ENCODE results near the gene ZNF224. TPM values are rescaled to one million over a fixed set of nuclear protein-coding genes. Genes with fewer than 3 reads are reported as not detected.
A peak's percentile ranks its signal among the peaks of the same experiment; 100 is the strongest.
"Not testable (repeated sequence)": the region's sequence is repeated elsewhere in the genome, so short reads cannot be mapped to it uniquely, and the experiment has no call there.

Gene ZNF224
- 32.8 TPM for total RNA-seq

DNA sequence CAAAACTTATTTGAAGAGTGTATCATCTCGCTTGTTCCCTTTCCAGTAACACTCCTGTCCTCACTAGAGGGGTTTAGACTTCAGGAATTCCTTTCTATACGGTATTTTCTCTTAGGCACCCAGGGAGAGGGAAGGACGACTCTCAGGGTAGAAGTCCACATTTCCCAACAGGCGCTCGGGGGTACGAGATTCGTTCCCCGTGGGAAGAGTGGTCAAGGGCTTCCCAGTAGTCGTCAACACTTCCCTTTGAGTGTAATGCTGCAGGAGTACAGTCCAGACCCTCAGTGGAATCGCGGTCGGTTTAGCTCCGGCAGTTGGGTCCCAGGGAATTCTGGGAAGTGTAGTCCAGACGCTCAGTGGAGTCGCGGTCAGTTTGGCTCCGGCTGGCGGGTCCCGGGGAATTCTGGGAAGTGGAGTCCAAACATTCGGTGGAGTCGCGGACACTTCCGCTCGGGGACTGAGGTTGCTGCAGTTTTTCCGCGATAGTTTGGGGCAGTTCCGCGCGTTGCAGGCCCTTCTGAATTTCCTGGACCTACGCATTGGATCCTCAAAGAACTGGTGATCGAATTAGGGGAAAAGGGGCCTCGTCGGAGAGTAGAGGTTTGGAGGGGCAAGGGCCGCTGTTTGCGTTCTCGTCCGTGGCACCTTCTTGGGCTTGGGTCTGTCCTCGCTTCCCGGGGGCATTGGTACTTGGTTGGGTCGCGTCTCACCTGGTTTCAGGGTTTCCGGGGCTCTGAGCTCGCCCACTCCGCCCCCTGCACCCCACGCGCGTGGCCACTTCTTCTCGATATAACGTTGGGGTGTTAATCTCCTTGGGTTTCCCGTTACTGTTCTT is at the start of gene ZNF224:
ZNF224 (plus strand) TSS at position 431 of the 835 bp plus-strand sequence. CDS start 3,513 bp downstream, outside the sequence.
- peak; percentile 94 for DNase-seq (ENCODE audit: low spot score)

DNA sequence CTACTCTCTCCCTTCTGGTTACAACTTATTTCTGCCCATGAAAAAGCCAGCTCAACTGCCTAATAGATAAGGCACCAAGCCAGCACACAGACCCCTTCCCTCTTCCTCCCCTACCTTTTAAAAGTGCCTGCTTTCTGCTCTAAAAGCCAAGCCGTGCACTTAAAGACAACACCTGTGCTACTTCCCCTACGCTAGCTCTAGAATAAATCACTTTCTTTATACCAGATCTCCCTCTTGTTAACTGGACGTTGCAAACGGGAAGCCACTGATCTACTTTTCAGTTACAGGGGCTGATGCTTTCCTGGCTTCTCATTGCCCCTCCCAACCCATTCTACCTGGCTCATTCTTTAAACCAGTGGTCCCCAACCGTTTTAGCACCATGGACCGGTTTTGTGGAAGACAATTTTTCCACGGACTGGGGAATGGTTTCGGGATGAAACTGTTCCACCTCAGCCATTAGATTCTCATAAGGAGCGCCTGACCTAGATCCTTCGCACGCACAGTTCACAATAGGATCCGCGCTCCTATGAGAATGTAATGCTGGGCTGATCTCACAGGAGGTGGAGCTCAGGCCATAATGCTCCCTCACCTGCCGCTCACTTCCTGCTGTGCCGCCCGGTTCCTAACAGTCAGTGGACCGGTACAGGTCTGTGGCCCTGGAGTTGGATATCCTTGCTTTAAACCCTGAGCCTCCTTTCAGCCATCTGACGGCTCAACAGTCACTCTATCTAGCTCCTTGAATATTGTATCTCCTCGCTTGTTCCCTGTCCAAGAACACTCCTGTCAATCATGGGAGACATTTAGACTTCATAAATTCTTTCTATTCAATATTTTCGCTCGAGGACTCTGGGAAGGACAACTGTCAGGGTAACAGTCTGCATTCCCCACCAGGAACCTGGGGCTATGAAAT is 43.2 kb upstream of the ZNF224 start:
- peak; percentile 41 for DNase-seq (ENCODE audit: low spot score)

DNA sequence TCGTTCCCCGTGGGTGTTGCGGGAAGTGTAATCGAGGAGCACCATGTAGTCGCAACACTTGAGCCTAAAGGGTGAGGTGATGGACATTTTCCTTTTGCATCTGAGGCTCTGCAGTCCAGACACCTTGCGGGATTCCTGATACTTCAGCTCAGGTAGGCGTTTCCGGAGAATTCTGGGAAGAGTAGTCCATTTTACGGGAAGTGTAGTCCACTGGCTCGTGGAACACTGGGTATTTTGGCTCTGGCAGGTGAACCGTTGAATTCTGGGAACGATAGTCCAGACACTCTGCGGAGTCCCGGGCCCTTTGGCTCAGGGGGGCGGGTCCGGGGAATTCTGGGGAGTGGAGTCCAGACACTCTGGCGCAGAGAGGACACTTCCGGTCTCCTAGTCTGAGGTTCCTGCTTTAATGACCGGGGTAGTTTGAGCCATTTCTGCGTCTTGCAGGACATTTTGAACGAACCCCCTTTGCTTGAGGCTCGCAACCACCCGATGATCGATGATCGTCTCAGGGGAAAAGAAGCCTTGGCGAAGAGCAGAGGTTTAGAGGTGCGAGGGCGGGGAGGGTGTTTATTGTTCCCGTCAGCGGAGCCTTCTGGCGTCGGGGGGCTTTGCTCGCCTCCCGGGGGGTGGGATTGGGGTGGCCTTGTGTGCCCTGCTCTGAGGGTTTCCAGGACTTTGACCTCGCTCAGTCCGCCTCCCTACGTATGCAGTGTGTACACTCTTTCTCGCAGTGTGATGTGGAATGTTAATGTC is 42.3 kb upstream of the ZNF224 start, which contains the start of gene ZNF223:
ZNF223 (plus strand) TSS at position 387 of the 753 bp plus-strand sequence. CDS start 3,141 bp downstream, outside the sequence.
- peak; percentile 97 for DNase-seq (ENCODE audit: low spot score)

DNA sequence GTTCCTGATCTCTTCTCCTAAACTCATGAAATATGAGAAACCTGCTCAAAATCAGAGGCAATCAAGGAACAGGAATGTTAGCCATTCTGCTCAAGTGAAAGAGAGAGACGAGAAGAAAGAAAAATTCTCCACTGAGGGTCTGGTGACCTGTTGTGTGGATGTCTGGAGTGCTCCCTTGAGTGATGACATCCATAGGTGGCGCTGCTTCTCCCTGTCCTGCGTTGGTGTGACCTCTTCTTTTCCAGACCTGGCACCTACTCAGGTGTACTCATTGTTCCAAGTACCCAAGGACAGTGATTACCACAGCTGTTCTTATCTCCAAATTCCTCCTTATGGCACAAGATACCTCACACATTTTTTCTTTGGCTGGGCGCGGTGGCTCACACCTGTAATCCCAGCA is 38.3 kb upstream of the ZNF224 start:
- no peak for DNase-seq (ENCODE audit: low spot score)

DNA sequence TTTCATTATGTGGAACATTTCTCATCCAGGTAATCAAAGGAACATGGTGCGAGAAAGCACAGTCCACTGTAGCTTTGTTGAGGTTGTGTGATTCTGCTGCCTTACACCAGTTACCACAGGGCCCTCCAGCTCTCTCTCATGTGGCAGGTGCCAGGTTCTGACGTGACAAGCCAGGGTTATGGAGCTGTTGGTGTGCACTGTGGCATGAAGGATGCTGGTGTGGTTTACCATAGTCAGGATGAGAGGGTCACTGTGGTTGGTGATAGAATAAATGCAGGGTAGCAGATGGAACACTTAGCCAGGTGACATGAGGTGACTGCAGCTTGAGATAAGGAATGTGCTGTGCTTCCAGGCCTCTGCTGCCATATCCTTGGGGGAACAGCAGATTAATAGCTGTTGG is 34.9 kb upstream of the ZNF224 start:
- no peak for DNase-seq (ENCODE audit: low spot score)

DNA sequence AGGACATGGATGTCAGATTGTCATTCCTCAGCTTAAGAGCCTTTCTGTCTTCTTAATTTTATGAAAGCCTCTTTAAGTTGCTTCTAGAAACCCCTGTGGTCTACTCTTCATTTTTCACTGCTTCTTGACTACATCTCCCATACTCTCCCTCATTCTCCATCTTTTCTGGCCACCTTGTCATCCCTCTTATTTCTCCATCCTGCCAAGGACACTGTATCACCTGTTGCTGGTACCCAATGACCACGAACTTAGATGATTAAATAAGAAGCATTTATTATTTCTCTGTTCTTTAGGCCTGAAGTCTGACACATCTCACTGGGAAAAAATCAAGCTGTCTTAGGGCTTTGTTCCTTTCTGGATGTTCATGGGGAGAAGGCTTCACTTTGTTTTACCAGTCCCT is 33.1 kb upstream of the ZNF224 start:
- no peak for DNase-seq (ENCODE audit: low spot score)

DNA sequence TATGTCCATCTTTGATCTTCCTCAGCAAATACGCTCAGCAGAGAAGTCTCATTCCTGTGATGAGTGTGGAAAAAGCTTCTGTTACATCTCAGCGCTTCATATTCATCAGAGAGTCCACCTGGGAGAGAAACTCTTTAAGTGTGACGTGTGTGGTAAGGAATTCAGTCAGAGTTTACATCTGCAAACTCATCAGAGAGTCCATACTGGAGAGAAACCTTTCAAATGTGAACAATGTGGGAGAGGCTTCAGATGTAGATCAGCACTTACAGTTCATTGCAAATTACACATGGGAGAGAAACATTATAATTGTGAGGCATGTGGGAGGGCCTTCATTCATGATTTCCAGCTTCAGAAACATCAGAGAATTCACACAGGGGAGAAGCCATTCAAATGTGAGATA is 27.9 kb upstream of the ZNF224 start:
- DNase-seq (ENCODE audit: low spot score) = no peak

DNA sequence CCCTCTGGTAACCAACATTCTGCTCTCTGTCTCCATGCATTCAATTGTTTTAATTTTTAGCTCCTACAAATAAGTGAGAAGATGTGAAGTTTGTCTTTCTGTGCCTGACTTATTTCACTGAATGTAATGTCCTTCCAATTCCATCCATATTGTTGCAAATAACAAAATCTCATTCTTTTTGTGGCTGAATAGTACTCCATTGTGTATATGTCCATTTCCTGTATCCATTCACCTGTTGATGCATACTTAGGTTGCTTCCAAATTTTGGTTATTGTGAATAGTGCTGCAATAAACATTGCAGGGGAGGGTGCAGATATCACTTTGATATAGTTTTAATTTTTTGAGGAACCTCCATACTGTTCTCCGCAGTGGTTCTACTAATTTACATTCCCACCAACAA is 24.7 kb upstream of the ZNF224 start:
- no peak for DNase-seq (ENCODE audit: low spot score)

DNA sequence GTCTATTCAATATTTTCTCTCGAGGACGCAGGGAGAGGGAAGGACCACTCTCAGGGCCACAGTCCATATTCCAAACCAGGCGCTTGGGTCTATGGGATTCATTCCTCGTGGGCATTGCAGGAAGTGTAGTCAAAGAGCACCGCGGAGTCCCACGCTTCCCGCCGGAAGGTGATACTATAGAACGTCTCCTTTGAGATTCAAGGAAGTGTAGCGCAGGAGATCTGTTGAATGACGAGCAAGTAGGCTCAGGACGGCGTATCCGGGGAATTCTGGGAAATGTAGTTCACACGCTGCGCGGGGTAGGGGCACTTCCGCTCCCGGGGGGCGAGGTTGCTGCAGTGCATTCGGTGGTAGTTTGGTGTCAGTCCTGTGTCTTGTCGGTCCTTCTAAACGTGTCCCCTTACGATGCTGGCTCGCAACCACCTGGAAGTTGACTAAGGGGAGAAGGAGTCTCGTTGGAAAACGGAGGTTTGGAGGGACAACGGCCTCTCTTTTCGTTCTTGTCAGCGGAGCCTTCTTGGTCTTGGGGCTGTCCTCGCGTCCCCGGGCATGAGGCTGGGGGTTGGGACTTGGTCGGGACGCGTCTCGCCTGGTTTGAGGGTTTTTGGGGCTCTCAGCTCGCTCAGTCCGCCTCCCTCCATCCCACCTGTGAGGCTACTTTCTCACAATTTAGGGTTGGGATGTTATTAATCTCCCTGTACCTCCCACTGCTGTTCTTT is 22.2 kb upstream of the ZNF224 start, which contains the start of gene ZNF284:
ZNF284 (plus strand) TSS at position 336 of the 719 bp plus-strand sequence. CDS start 4,231 bp downstream, outside the sequence.
- peak; percentile 92 for DNase-seq (ENCODE audit: low spot score)

DNA sequence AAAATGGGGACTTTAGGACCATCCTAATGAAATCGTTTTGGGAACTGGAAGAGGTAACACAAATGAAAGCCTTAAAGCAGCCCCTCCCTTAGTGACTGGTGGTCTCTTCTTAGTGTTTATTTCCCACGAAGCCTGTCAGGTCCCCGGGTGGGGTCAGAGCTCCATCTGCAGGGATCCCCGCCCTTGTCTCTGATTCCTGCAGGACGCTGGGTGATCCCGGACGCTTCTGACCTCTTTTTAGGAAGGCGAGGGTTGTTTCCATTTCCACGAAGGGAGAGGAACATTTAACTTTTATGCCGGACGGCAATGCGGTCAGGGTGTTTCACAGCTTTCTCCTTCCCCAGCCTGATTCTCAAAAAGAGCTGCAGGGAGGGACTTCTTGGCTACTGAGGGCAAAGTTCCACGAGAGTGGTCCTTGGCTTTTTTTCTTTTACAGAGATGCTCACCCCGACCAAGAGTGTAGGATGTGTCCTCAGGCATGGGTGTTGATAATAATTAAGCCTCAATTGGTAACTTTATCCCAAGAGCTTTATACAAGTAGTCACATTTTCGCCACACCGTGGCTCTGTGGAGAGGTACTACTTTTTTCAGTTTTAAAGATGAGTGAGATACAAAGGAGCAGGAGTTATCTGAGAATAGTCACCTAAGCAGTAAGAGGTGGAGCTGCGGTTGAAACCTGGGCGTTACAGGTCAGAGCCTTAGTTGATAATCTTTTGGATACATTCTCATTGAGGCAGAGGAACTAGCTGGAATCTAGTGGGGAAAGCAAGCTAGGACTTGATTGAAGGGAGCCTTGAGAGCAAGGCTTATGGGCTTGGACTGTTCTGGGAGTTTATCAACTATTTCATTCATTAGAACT is 21.4 kb upstream of the ZNF224 start:
- no peak for DNase-seq (ENCODE audit: low spot score)

DNA sequence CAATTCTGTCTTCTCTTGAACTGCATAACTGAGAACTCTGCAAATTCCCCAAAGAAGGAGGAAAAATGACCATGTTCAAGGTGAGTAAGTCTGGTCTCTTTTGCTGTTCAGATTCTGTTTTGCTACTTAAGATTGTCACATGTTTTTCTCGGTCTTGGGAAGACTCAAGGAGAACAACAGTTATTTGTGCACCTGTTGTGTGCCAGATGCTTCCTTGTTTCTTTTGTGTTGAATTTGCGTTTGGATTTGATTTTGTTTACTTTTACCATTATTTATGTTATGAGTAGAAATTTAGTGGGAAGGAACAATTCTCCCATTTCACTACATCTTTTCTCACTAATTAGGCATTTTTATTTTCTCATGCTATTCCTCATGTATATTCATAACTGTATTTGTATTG is 17.8 kb upstream of the ZNF224 start:
- DNase-seq (ENCODE audit: low spot score) = no peak

DNA sequence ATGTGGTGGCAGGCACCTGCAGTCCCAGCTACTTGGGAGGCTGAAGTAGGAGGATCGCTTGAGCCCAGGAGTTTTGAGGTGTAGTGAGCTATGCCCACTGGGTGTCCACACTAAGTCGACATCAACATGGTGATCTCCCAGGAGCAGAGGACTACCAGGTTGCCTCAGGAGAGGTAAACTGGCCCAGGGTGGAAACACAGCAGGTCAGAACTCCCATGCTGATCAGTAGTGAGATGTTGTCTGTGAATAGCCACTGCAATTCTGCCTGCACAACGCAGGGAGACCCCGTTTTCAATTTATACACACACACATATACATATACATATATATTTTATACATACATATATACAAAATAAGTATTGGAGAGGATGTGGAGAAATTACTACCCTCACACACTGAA is 2.1 kb upstream of the ZNF224 start:
- DNase-seq (ENCODE audit: low spot score) = no peak

DNA sequence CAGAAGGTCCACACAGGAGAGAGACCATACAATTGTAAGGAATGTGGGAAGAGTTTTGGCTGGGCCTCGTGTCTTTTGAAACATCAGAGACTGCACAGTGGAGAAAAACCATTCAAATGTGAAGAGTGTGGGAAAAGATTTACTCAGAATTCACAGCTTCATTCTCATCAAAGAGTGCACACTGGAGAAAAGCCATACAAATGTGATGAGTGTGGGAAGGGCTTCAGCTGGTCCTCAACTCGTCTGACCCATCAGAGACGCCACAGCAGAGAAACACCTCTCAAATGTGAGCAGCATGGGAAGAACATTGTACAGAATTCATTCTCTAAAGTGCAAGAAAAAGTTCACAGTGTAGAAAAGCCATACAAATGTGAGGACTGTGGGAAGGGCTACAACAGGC is 13.6 kb downstream of the ZNF224 start:
- DNase-seq (ENCODE audit: low spot score) = no peak

DNA sequence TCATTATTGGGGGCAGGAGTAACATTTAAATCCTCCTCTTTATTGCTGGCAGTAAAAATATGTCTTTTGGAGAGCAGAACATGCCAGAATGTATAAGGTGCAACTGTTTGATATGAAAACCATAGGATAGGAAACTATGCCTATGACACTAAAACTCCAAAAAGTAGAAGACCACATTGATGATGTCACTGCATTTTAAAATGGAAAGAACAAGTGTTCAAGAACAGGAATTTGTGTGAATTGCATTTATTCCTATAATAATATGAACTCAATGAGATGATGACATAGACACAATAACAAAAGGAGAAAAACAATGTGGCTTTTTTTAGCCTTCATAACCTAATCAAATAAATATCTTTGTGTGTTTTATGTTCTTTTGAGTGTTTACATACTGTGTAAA is 15.3 kb downstream of the ZNF224 start:
- DNase-seq (ENCODE audit: low spot score) = no peak

DNA sequence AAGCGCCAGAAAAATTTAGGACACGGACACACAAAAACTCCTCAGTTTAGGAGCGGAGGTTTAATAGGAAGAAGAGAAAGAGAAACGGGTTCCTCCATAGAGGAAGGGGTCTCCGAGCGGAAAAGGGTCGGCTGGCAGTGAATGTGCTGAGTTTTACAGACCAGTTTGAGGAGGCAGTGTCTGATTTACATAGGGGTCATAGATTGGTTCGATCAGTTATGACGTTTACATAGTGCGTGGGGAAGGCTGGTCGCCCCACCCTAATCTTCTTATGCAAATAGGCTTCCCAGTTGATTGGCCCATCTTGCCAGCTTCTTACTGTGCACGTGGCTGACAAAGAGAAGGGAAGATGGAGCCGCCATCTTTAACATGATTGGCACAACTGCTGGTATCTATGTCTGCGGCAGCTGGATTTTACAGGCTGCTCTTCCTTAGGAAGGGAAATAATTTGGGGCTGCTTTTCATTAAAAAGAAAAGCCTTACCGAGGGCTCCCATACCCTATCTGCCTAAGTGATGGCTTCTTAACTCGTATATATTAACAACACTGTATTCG is 17.8 kb downstream of the ZNF224 start:
- peak; percentile 16 for DNase-seq (ENCODE audit: low spot score)

DNA sequence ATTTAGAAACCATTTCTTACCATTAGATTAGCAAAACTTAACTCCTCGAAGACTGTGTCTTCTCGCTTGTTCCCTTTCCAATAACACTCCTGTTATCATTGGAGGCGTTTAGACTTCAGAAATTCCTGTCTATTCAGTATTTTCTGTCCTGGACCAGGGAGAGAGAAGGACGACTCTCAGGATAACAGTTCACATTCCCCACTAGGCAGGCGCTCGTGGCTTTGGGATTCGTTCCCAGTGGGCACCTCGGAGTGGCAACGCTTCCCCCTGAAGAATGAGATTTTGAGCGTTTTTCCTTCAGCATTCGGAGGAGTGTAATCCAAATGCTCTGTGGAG is 18.6 kb downstream of the ZNF224 start:
- DNase-seq (ENCODE audit: low spot score) = no peak

DNA sequence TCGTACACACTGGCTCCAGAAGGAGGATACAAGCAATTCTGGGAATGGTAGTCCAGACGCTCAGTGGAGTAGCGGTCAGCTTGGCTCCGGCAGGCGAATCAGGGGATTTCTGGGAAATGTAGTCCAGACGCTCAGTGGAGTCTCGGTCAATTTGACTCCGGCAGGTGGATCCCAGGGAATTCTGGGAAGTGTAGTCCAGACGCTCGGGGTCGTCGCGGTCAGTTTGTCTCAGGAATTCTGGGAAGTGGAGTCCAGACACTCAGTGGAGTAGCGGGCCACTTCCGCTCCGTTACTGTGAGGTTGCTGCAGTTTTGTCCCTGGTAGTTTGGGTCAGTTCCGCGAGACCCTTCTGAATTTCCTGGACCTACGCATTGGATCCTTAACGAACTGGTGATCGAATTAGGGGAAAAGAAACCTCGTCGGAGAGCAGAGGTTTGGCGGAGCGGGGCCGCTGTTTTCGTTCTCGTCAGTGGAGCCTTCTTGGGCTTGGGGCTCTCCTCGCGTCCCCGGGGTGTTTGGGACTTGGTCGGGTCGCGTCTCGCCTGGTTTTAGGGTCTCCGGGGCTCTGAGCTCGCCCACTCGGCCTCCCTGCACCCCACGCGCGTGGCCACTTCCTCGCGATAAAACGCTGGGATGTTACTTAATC is 19.1 kb downstream of the ZNF224 start, which contains the start of gene ZNF225:
ZNF225 (plus strand) TSS at position 262 of the 646 bp plus-strand sequence. CDS start 2,429 bp downstream, outside the sequence.
- peak; percentile 99 for DNase-seq (ENCODE audit: low spot score)

DNA sequence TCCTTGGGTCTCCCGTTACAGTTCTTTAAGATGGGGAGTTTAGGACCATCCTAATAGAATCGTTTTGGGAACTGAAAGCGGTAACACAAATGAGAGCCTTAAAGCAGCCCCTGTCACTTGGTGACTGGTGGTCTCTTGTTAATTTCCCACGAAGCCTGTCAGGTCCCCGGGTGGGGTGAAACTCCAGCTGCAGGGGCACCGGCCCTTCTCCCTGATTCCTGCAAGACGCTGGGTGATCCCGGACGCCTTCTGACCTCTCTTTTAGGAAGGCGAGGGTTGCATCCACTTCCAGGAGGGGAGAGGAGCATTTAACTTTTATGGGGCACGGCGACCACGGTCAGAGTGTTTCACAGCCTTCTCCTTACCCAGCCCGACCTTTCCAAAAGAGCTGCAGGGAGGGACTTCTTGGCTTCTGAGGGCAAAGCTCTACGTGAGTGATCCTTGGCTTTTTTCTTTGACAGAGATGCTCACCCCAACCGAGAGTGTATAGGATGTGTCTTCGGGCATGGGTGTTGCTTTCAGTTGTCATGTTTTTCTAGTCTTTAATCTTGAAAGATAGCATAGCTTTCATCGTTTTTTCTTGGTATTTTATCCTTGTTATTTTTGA is 19.7 kb downstream of the ZNF224 start:
- DNase-seq (ENCODE audit: low spot score) = no peak

DNA sequence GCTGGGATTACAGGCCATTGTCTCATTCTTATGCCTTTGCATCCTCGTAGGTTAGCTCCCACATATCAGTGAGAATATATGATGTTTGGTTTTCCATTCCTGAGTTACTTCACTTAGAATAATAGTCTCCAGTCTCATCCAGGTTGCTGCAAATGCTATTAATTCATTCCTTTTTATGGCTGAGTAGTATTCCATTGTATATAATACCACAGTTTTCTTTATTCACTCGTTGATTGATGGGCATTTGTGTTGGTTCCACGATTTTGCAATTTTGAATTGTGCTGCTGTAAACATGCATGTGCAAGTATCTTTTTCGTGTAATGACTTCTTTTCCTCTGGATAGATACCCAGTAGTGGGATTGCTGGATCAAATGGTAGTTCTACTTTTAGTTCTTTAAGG is 27.0 kb downstream of the ZNF224 start:
- DNase-seq (ENCODE audit: low spot score) = not testable (repeated sequence)

Measured in mucosa of gallbladder (tissue), 1 donor.